Activated CD4-positive, alpha-beta T cell treated with anti-CD3 and anti-CD28 coated beads for 1 hour (primary cell): ENCODE data around the gene NAT8L.

Experiments used
- DNase-seq: peaks from one replicate; pipeline ENCODE4 v3.0.0-alpha.2; 2020

The NAT8L gene

GRCh38 chr4:2096073-2096609 lies 37.0 kb downstream of the NAT8L start:
- DNase-seq, result no peak

- no peak for DNase-seq
Observed at GRCh38 chr4:2101346-2102044, 42.4 kb downstream of the NAT8L start.

- no peak for DNase-seq
Observed at GRCh38 chr4:2102045-2102883, 43.1 kb downstream of the NAT8L start.

- DNase-seq, result no peak
Observed at GRCh38 chr4:2103127-2103842, 44.2 kb downstream of the NAT8L start.

GRCh38 chr4:2103843-2104547 lies 44.9 kb downstream of the NAT8L start:
- DNase-seq, result no peak

- no peak for DNase-seq
Observed at GRCh38 chr4:2104556-2105345, 45.6 kb downstream of the NAT8L start.

GRCh38 chr4:2105559-2105958 lies 46.4 kb downstream of the NAT8L start:
- no peak for DNase-seq

GRCh38 chr4:2116687-2117400 lies 57.7 kb downstream of the NAT8L start:
- DNase-seq, result no peak
